Uterus (tissue), 4 donors: ENCODE measurements around the gene DPP10. TPM values are rescaled to one million over a fixed set of nuclear protein-coding genes. Genes with fewer than 3 reads are reported as not detected.

ENCODE experiments used
- DNase-seq, 2 donors: peaks; one replicate each; pipeline ENCODE4 v3.0.0-alpha.2; 2019 to 2020
- H3K27ac ChIP-seq, 2 donors: fragments of 200-600 bp; sonication (generic); 1 replicate in 1 of 2; 2 replicates in 1 of 2; pipeline ENCODE4 v1.5.1; 2016 to 2018
- H3K27me3 ChIP-seq, 2 donors: fragments of 200-600 bp; sonication (generic); one replicate each; pipeline ENCODE4 v1.5.1; 2018 to 2019; ENCODE audit warnings: control low read depth in 1 of 2
- H3K36me3 ChIP-seq, 2 donors: fragments of 200-600 bp; sonication (generic); one replicate each; pipeline ENCODE4 v1.5.1; 2019; ENCODE audit warnings: control low read depth in 1 of 2
- H3K4me1 ChIP-seq, 2 donors: fragments of 200-600 bp; sonication (generic); one replicate each; pipeline ENCODE4 v1.5.1; 2018 to 2019; ENCODE audit warnings: control low read depth in 1 of 2
- H3K4me3 ChIP-seq, 2 donors: fragments of 200-600 bp; sonication (generic); 1 replicate in 1 of 2; 2 replicates in 1 of 2; pipeline ENCODE4 v1.5.1; 2018 to 2019; ENCODE audit warnings: mild to moderate bottlenecking in 1 of 2
- H3K9me3 ChIP-seq, 2 donors: fragments of 200-600 bp; sonication (generic); one replicate each; pipeline ENCODE4 v1.5.1; 2019; ENCODE audit warnings: control low read depth in 1 of 2
- POLR2A ChIP-seq, 2 donors: fragments of 450-650 bp; IDR thresholded peaks; one replicate each; pipeline ENCODE4 v1.6.1; 2016; ENCODE audit warnings: antibody characterized with exemption in 2 of 2, mild to moderate bottlenecking in 1 of 2, moderate library complexity in 1 of 2
- intact Hi-C: fragments of 100-400 bp; cut with DNase I; formaldehyde crosslinking; loops from one replicate; pipeline ENCODE4 v1.15.1; 2023; ENCODE audit warnings: low total_unique reads
- total RNA-seq, 4 donors: library from RNA; depleted of rRNA in 3 of 4; stranded (reverse); fragments of >200 nt in 3 of 4; gene quantifications; one replicate each; pipeline versions ENCODE4 v1.1.0 to v1.2.4, GENCODE V29; 2014 to 2023
- TF ChIP-seq, protein P1 (sequence below), 4 experiments: fragments of 200-600 bp in 2 of 4; fragments of 450-650 bp in 2 of 4; sonication (generic) in 2 of 4; IDR thresholded peaks; one replicate each; pipeline ENCODE4 v1.5.1; 2016 to 2019; ENCODE audit warnings: antibody characterized with exemption in 4 of 4, mild to moderate bottlenecking in 2 of 4, moderate library complexity in 1 of 4
- donor health status: DM: yes; HTN: yes; CAD: no.

The DPP10 gene
- total RNA-seq, 4 donors from 2014 or later, result 33.0 TPM; not detected in 3

DNA sequence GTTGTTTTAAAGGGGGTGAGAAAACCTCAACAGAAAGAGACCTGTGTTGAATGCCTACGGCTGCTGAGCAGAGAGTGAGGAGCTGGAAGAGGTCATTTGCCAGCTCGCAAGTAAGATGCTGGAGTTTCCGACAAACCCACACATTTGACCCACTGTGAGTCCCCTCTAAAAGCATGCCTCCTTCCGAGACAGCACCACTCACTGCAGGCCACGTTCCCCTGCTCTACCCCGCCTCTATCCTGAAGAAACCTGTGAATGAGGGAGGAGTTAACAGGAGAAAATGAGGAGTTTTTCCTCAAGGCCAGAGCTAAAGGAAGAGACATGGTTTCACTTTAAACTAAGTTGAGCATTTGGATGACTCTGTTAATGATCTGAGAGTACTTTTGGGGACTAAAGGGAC lies 188.7 kb downstream of the DPP10 start:
- Histone ChIP-seq H3K9me3 (no peaks in the 10 kb centered on the region), H3K4me1 (no peaks in the 10 kb centered on the region), H3K36me3 (no peaks in the 10 kb centered on the region), H3K4me3 (no peak overlapping the region), H3K27me3 (no peaks in the 10 kb centered on the region), H3K27ac (no peak overlapping the region)
- TF ChIP-seq, protein P1, sequence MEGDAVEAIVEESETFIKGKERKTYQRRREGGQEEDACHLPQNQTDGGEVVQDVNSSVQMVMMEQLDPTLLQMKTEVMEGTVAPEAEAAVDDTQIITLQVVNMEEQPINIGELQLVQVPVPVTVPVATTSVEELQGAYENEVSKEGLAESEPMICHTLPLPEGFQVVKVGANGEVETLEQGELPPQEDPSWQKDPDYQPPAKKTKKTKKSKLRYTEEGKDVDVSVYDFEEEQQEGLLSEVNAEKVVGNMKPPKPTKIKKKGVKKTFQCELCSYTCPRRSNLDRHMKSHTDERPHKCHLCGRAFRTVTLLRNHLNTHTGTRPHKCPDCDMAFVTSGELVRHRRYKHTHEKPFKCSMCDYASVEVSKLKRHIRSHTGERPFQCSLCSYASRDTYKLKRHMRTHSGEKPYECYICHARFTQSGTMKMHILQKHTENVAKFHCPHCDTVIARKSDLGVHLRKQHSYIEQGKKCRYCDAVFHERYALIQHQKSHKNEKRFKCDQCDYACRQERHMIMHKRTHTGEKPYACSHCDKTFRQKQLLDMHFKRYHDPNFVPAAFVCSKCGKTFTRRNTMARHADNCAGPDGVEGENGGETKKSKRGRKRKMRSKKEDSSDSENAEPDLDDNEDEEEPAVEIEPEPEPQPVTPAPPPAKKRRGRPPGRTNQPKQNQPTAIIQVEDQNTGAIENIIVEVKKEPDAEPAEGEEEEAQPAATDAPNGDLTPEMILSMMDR (IDR thresholded peaks at IDR 0.05), result no peak
- no peak for TF ChIP-seq POLR2A (IDR thresholded peaks at IDR 0.05)
- DNase-seq, result no peak
- intact Hi-C loops, result no loop called here

DNA sequence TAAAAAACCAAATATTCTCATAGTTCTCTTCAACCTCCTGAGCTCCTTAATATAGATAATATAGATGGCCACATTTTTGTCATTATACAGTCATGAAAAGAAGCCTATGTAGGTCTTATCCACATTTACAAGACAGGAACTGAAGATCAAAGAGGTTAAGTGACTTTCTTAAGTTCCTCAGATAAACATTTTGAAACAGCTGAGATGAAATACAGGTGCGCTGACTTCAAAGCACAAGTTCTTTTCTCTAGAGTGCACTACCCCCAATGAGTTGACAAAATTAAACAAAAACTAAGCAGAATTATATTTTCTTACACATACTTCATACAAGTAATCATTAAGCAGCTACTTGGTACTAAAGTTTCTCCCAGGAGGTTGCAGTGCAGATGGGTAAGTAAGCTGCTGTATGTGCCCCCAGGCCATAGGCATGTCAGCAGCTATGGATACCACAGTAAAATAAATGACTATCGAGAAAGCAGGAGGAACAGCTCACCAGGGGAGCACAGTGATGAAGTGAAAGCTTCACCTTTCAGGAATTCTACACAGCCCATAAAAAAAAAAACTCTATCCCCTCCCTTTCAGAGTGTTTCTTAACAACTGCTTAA lies 199.8 kb downstream of the DPP10 start:
- H3K4me1 ChIP-seq, result no peaks in the 10 kb centered on the region
- no peak overlapping the region for H3K4me3 ChIP-seq
- DNase-seq, result no peak
- no peak for TF ChIP-seq POLR2A (IDR thresholded peaks at IDR 0.05)
- TF ChIP-seq, protein P1 (IDR thresholded peaks at IDR 0.05), result no peak
- H3K27ac ChIP-seq, result no peak overlapping the region
- no peaks in the 10 kb centered on the region for H3K36me3 ChIP-seq
- intact Hi-C loops, result no loop called here
- H3K27me3 ChIP-seq, result no peaks in the 10 kb centered on the region
- H3K9me3 ChIP-seq, result no peaks in the 10 kb centered on the region

DNA sequence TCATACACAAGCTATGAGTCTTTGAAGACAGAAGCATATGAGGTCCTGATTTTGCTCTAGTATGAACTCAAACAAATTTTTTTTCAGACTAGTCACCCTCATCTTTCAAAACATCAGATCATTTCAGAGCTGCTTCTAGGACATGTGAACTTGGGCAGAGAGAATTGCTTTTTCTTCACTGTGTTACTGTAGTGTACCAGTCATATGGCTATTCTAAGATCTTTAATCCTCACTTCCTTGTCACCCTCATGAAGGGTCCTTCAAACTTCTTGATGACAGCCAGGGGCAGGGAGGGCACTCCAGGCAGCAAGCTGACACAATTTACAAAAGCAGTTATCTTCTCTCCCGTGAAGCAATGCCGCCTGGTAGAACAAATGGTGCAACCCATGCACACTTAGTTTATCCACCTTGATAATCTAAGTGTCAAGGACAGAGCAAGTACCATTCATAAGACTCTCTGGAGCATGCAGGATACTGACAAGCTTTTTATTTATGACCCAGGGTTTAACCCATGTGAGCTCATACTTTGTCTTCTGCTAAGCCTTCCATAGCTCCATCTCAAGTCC lies 200.6 kb downstream of the DPP10 start:
- DNase-seq, result no peak
- no peaks in the 10 kb centered on the region for H3K36me3 ChIP-seq
- no peaks in the 10 kb centered on the region for H3K4me1 ChIP-seq
- intact Hi-C loops, result no loop called here
- TF ChIP-seq, protein P1 (IDR thresholded peaks at IDR 0.05), result no peak
- TF ChIP-seq POLR2A (IDR thresholded peaks at IDR 0.05), result no peak
- no peak overlapping the region for H3K4me3 ChIP-seq
- no peaks in the 10 kb centered on the region for H3K9me3 ChIP-seq
- H3K27ac ChIP-seq, result no peak overlapping the region
- no peaks in the 10 kb centered on the region for H3K27me3 ChIP-seq

DNA sequence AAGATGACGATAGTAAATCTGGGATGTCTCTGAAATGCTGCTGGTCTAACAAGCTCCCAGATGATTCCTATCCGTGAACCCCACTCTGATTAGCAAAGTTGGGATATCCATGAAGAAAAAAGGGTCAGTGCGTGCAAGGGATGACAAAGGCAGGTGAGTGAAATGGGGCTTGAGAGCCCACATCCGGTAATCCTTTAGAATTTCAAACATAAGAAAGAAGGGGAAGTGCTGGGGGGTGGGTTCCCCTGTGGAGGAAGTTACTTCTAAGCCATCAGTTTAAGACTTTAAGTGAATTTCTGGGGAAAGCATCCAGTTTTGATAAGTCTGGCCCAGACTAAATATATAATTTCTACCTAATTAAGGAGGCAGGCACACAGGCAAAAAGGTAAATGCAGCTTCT lies 209.5 kb downstream of the DPP10 start:
- H3K4me1 ChIP-seq, result no peaks in the 10 kb centered on the region
- DNase-seq, result no peak
- TF ChIP-seq, protein P1 (IDR thresholded peaks at IDR 0.05), result no peak
- no peak for TF ChIP-seq POLR2A (IDR thresholded peaks at IDR 0.05)
- H3K4me3 ChIP-seq, result no peak overlapping the region
- no peaks in the 10 kb centered on the region for H3K36me3 ChIP-seq
- intact Hi-C loops, result no loop called here
- H3K27ac ChIP-seq, result no peak overlapping the region
- H3K27me3 ChIP-seq, result no peaks in the 10 kb centered on the region
- H3K9me3 ChIP-seq, result no peaks in the 10 kb centered on the region

DNA sequence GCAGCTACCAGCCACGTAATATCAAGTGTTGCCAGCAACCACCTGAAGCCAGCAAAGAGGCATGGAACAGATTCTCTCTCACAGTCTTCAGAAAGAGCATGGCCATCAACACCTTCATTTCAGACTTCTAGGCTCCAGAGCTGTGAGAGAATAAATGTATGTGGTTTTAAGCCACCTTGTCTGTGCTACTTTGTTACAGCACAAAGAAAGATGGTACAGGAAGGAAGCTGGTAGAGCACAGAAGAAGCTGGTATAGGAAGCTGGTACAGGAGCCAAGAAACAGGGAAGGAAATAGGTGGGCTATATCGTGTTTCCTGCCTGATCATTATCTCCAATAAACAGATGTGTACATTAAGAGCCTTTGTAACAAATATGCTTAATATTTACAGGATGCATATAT lies 217.4 kb downstream of the DPP10 start:
- no peaks in the 10 kb centered on the region for H3K4me1 ChIP-seq
- peaks cover 0 to 8% of the 10 kb centered on the region in 2 donors for H3K27me3 ChIP-seq
- H3K4me3 ChIP-seq, result no peak overlapping the region
- no peak for DNase-seq
- H3K27ac ChIP-seq, result no peak overlapping the region
- intact Hi-C loops, result no loop called here
- TF ChIP-seq, protein P1 (IDR thresholded peaks at IDR 0.05), result no peak
- no peak for TF ChIP-seq POLR2A (IDR thresholded peaks at IDR 0.05)
- H3K36me3 ChIP-seq, result no peaks in the 10 kb centered on the region
- no peaks in the 10 kb centered on the region for H3K9me3 ChIP-seq
